ENCODE measurements around the gene ZDHHC14.
"Not testable (repeated sequence)": the region's sequence is repeated elsewhere in the genome, so short reads cannot be mapped to it uniquely, and the experiment has no call there.

Gene ZDHHC14

DNA sequence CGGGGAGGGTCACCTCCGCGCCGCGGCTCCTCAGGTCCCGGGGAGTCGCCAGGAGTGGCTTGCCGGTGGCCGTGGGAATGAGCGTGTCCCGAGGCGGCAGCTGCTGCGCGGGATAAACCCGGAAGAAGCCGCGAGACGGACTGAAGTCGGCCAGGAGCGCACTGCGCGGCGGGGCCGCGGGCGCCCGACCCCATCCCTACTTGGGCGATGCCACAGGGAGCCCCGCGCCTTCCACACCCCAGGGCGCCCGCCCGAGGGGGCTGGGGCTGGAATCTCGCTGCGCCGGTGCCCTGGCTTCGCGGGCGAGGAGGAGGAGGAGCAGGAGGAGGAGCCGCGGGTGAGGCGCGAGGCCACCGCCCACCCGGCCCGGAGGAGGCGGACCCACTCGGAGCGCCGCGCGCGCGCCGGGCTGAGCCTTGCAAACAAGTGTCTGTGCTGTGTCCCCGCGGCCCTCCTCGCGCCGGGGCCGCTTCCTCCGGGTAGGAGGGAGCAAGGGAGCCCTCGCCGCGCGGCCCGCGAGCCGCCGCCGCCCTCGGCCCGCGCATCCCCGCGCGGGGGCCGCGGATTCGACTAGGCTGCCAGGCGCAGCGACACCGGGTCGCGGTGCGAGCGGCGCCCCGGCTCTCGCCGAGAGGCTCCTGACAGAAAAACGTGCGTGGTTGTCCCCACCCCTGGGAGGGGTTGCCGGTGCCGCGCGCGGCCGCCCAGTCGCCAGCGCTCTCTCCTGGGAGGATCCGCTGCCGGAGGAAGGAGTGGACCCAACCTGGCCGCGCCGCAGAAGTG, at the start of gene ZDHHC14:
ZDHHC14 (plus strand) TSS at position 412 of the 783 bp plus-strand sequence.
- DNase-seq = peak; percentile 68

GRCh38 chr6:157332813-157333212, 48.2 kb upstream of the ZDHHC14 start:
- DNase-seq = no peak

DNA sequence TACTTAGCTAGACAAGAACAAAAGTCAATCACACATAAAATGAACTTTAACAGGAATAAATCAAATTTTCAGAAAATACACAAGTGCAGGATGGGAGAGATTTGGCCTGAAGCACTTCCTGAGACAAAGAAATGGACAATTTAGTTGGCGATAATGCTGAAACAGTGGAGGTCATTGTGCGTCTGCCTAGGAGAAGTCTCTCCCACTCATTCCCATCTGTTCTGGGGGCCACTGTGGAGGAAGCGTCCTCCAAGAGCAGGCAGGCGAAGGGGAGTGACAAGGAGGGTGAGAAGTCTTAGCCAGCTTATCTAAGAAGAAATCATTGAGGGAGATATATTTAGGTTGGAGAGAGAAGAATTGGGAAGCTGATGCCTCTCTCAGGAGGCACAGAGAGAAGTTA, 47.5 kb upstream of the ZDHHC14 start:
- no peak for DNase-seq

DNA sequence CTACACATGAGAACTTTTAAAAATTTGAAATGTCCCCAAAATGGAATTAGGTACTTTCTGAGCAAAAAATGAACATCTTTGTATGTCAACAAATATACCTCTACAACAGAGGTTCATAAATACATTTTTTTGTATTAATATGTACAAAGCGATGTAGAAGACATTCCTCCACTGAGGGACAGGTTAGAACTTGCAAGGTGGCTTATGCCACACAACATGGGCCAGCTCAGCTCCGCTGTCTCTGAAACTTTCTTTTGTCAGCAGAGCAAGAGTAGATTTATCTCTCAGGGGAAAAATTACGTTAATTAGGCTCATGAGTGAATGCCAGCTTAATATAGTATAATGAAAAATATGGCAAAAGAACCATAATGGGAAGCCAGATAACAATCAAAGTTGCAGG, 47.0 kb upstream of the ZDHHC14 start:
- no peak for DNase-seq

GRCh38 chr6:157335829-157336228, 45.2 kb upstream of the ZDHHC14 start:
- DNase-seq = no peak

DNA sequence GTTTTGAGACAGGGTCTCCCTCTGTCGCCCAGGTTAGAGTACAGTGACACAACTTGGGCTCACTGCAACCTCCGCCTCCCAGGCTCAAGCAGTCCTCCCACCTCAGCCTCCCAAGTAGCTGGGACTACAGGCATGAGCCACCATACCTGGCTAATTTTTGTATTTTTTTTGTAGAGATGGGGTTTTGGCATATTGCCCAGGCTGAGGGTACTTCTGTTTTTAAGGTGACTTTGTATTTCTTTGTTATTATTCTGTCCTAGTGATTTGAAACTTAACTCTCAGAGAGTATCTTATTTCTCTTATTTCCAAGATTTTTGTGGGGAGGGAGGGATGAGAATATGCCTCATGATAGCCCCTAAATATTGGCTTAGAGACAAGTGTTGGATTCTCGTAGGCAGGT, 43.7 kb upstream of the ZDHHC14 start:
- DNase-seq = not testable (repeated sequence)

GRCh38 chr6:157337751-157338150, 43.2 kb upstream of the ZDHHC14 start:
- no peak for DNase-seq

- DNase-seq = no peak
These were observed 41.6 kb upstream of the ZDHHC14 start for GRCh38 chr6:157339432-157339831.

- DNase-seq = no peak
These were observed 37.3 kb upstream of the ZDHHC14 start for GRCh38 chr6:157343732-157344131.

DNA sequence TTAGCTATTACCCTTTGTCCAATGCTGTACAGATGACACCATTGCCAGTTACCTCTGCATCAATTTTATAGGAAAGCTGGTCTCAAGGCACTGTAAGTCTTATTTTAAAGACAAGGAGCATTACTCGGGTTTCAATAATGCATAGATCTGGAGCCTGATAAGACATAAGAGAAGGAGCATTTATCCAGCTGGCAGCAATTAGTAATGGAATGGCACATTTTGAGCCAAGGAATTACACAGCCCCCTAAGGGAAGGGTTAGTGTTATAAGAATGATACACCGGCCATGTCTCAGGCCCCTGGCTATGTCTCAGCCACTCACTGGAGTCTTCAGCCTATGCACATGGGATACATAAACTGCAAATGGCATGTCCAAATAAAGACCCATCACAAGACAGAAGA, 34.6 kb upstream of the ZDHHC14 start:
- no peak for DNase-seq

- DNase-seq = no peak
These were observed 22.7 kb upstream of the ZDHHC14 start for GRCh38 chr6:157358287-157358686.

- no peak for DNase-seq
These were observed 19.1 kb upstream of the ZDHHC14 start for GRCh38 chr6:157361886-157362285.

GRCh38 chr6:157364705-157365104, 16.3 kb upstream of the ZDHHC14 start:
- no peak for DNase-seq

DNA sequence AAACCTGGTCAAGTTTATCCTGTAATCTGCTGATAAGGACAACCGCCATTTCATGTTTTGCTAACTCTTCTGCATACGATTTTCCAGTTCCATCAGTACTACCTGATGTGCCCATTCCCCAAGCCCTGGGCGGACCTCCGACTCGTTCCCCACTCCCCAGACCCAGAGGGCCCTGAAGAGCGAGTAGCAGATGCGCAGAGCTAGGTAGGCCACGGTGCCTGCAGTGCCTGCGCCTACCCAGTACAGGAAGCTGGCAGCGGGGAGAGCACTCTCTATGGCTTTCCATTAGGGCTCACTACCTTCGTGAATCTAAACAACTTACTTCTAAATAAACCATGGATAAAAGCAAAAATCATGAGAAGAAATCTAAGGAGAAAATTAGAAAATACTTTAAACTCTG, 14.3 kb upstream of the ZDHHC14 start:
- no peak for DNase-seq

DNA sequence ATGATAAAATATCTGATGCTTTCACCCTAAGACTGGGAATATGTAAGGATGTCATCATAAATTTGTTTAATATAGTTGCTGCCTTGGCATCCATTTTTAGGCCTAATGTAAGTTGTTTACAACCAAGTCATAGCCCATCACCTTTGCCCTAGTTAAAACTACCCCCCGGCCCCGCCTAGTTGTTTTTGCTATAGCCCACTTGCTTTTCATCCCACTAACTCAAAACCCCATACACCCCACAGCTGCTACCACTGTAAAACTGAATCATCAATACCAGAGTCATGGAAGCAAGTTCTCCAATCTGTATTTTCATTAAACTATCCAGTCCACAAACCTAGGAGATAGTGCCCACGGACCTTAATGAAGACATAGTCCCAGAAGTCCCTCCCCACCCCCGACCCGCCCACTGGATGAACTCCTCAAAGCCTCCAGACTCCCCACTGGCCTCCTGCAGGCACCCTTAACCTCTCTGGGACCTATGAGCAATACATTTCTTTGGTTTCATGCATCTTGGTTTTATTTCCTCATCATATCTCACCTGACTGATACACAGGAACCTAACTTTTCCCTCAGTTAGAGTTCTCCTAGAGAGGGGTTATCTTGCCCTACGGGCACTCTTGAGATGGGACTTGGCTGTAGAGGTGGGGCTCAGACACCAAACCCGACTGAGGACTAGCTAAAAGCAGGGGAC, 12.5 kb upstream of the ZDHHC14 start:
- no peak for DNase-seq

- no peak for DNase-seq
These were observed 10.2 kb upstream of the ZDHHC14 start for GRCh38 chr6:157370755-157371154.

- DNase-seq = no peak
These were observed 8.3 kb upstream of the ZDHHC14 start for GRCh38 chr6:157372501-157373280.

DNA sequence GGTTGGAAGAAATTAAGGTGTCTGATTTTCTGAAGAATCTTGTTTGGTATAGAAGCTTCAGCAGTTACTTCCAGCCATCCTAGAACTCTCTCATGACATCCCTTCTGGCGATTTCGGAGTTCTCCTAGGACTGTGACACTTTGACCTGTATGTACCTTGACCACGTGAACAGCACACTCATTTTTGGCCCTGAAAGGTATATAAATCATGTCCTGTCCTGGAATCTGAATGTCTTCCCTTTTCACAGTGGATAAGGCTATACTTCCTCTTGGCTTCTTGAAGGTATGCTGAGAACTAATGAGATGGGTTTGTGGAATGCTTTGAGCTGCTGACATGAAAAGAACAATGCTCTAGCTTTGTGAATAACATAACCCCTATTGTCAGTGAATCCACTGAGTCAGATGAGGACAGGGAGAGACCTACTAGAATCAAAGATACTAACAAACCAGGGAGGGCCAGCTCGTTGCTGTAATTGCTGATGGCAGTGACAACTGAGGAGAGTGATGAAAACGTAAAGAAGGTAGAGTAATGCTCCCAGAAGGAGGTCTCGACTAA, 6.0 kb upstream of the ZDHHC14 start:
- DNase-seq = no peak

DNA sequence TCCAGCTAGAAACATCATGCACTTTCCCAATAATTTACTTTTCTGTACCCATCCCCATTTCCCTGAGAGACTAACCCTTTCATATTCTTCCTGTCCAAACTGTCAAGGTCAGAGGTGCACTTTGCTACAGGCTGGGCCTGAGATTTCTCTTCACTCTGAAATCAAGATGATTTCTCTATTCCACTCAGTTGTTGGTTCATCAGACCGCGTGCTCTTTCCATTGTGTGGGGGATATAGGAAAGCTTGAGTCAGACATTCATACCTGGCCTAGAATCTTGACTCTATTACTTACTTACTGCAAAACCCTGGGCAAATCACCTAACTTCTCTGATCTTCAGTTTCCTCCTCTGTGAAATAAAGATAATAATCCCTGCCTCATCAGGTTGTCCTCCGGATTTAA, 4.7 kb upstream of the ZDHHC14 start:
- DNase-seq = no peak

- no peak for DNase-seq
These were observed 4.2 kb upstream of the ZDHHC14 start for GRCh38 chr6:157376706-157377230.

GRCh38 chr6:157379656-157380457, 1.1 kb upstream of the ZDHHC14 start:
- DNase-seq = peak; percentile 72

DNA sequence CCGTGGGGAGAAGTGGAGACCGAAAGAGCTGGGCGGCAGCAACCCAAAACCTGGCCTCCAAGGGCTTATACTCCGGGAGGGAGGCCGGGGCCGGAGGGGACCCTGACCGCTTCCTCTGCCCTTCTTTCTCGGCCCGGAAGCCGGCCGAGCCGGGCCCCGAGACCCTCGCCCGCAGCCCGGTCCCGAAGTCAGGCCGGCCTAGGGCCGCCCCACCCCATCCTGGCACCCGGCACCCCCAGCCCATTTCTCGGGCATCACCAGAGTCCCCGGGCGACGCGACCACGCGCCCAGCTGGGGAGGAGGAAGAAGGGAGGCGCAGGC, 572 bp upstream of the ZDHHC14 start:
- DNase-seq = no peak
